ENCODE results near the gene SEC31B.

Gene SEC31B

DNA sequence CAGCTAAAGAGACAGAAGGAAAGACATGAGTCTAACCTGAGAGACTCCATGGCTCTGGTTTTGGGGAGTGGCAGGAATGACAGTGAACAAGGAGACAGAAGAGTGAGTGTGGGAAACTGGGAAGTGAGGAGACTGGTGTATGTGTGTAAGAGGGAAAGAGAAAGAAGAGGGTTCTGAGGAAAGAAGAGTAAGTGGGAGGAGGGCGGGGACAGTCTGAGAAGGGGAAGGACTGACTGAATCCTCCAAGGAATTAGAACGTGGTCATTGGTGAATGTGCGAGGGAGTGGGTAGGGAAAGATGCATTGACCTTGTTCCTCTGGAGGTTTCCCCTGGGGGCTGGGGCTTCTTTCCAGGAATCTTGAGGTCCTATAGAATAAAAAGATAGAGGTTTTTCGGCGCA is 30.3 kb downstream of the SEC31B start:
- DNase-seq (ENCODE audit: low read depth) = no peak
- no peak overlapping the region for H3K4me3 ChIP-seq (ENCODE audit: low read depth, low read length)
- no peak for TF ChIP-seq CTCF (IDR thresholded peaks at IDR 0.05; ENCODE audit: low read depth, low read length, missing control alignments)

DNA sequence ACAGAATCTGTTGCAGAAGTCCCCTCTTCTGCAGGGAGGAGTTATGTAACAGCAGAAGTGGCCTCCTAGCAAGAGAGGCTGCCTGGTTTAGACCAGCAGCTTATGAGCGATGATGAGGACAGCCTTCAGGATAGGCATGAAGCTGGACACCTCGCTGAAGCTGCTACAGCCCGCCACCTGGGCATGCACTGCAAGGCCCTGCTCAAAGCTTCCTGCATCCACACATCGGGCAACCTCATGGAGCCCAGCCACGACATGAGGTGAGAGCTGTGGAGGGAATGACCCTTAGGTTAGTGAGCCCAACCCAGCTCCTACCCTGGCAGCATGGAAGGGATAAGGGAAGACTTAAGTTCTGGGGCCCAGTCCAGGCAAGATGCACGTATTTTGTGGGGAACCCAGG is 32.1 kb downstream of the SEC31B start:
- no peak for TF ChIP-seq CTCF (IDR thresholded peaks at IDR 0.05; ENCODE audit: low read depth, low read length, missing control alignments)
- no peak overlapping the region for H3K4me3 ChIP-seq (ENCODE audit: low read depth, low read length)
- DNase-seq (ENCODE audit: low read depth) = no peak

GRCh38 chr10:100485801-100486495 is 33.7 kb downstream of the SEC31B start:
- no peak overlapping the region for H3K4me3 ChIP-seq (ENCODE audit: low read depth, low read length)
- TF ChIP-seq CTCF (IDR thresholded peaks at IDR 0.05; ENCODE audit: low read depth, low read length, missing control alignments) = no peak
- DNase-seq (ENCODE audit: low read depth) = no peak

DNA sequence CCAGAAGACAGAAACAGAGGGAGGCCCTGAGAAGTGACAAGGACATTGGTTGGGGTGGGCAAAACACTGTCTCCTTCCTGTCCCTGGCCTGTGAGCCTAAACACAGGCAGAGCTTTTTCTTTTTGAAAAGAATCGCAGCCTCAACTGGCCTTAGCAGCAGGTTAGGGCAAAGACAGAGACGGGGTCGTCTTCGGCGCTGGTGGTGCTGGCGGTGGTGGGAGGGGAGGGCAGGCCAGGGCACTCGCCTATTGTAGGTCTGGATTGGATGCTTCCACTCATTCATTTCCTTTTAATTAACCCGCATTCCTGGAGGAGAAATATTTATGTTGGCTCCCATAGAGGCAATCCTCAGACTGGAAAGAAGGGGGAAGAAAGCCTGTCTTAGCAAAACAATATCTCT is 34.3 kb downstream of the SEC31B start:
- no peak overlapping the region for H3K4me3 ChIP-seq (ENCODE audit: low read depth, low read length)
- no peak for TF ChIP-seq CTCF (IDR thresholded peaks at IDR 0.05; ENCODE audit: low read depth, low read length, missing control alignments)
- no peak for DNase-seq (ENCODE audit: low read depth)

DNA sequence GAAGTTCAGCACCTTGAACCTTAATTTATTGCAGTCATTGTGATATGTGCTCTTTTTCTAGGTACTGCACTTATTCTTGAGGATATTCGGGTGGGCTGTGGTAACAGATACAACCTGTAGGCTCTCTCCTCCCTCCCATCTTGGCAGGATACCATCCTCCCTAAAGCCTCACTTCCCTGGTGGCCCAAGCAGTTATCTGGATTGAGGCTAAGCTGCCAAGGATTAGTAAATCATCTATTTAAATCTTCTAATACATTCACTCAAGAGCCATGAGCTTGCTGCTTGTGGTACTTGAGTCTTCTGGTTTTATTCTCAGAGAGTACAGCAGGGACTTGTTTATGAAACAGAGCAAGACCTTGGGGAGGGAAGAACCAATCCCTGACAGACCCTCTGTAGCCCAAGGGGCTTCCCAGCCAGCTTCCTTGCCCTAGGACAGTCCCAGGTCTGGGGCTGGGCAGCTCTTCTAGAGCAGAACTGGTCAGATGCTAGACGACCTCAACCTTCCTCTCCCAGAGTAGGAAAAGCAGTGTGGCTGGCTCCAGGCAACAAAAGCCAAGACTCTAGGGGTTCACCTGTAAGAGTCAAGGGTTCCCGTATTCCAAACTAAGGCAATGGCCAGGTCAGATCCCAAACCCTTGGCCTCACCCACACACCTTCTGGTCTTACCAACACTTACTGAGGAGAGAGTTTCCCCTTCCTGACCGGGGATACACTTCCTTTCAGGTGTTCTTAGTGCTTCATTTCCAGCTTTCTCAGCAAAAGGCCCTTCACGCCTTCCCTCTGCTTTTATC is 35.6 kb downstream of the SEC31B start:
- H3K4me3 ChIP-seq (ENCODE audit: low read depth, low read length) = no peak overlapping the region
- DNase-seq (ENCODE audit: low read depth) = no peak
- TF ChIP-seq CTCF (IDR thresholded peaks at IDR 0.05; ENCODE audit: low read depth, low read length, missing control alignments) = no peak

DNA sequence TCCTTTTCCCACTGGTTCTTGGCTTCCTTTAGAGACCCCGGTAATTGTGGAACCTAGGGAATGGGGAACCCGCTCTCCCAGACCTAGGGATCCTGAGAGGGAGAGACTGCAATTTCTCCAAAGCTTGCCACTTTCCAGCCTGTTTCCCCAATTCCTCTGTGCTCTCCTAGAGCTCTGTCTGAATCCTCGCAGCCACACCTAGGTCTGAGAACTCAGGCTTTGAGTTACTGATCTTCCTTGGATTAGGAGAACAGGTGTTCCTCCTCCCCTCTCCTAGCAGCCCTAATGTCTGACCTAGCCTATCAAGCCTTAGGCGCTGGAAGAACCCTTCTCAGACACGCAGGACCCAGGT is 36.9 kb downstream of the SEC31B start:
- TF ChIP-seq CTCF (IDR thresholded peaks at IDR 0.05; ENCODE audit: low read depth, low read length, missing control alignments) = no peak
- H3K4me3 ChIP-seq (ENCODE audit: low read depth, low read length) = no peak overlapping the region
- DNase-seq (ENCODE audit: low read depth) = no peak

All from GM12864 (cell line).